Measurements from ENCODE around the gene MED8.

MED8 gene

GRCh38 chr1:43367904-43368645, 21.5 kb downstream of the MED8 start, which contains the start of gene ELOVL1:
Gene ELOVL1, minus strand, starts transcription at chr1:43368011. Its CDS starts 2,402 bp downstream, at chr1:43365609.
- peak within 1 kb of the TSS; percentile 97 for H3K4me3 ChIP-seq (ENCODE audit: control insufficient read depth, low read depth, low read length)
- peak; percentile 37 for DNase-seq (ENCODE audit: low read depth)
- TF ChIP-seq CTCF (IDR thresholded peaks at IDR 0.05; ENCODE audit: control insufficient read depth, insufficient read depth, low read depth, low read length, missing control alignments): peak; percentile 35

GRCh38 chr1:43367026-43367903, 22.3 kb downstream of the MED8 start:
- TF ChIP-seq CTCF (IDR thresholded peaks at IDR 0.05; ENCODE audit: control insufficient read depth, insufficient read depth, low read depth, low read length, missing control alignments): peak; percentile 9
- H3K4me3 ChIP-seq (ENCODE audit: control insufficient read depth, low read depth, low read length): peak overlapping the region; percentile 97
- no peak for DNase-seq (ENCODE audit: low read depth)

- H3K4me3 ChIP-seq (ENCODE audit: control insufficient read depth, low read depth, low read length): peak overlapping the region; percentile 97
- no peak for TF ChIP-seq CTCF (IDR thresholded peaks at IDR 0.05; ENCODE audit: control insufficient read depth, insufficient read depth, low read depth, low read length, missing control alignments)
- DNase-seq (ENCODE audit: low read depth): no peak
These were observed 23.0 kb downstream of the MED8 start for GRCh38 chr1:43366601-43367025.

- no peak for DNase-seq (ENCODE audit: low read depth)
- peak overlapping the region; percentile 97 for H3K4me3 ChIP-seq (ENCODE audit: control insufficient read depth, low read depth, low read length)
- no peak for TF ChIP-seq CTCF (IDR thresholded peaks at IDR 0.05; ENCODE audit: control insufficient read depth, insufficient read depth, low read depth, low read length, missing control alignments)
These were observed 23.4 kb downstream of the MED8 start for GRCh38 chr1:43366179-43366578.

DNA sequence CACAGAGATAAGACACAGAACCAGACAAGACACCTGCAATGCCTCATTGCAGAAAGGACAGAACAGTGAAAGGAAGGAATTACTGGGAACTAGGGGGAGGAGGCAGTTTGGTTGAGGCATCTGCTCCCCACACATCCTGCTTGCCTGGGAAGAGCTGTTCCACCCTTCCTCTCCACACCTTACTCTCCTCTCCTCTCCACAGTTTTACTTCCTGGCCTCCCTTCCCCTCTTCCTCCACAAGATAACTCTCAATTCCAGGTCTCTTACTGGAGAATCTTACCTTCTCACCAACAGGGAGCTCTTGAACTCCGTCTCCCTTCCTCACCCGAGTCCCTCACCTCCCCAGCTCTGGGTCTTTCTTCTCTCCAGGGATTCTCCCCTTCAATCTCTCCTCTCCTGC, 23.9 kb downstream of the MED8 start:
- no peak for TF ChIP-seq CTCF (IDR thresholded peaks at IDR 0.05; ENCODE audit: control insufficient read depth, insufficient read depth, low read depth, low read length, missing control alignments)
- H3K4me3 ChIP-seq (ENCODE audit: control insufficient read depth, low read depth, low read length): no peak overlapping the region
- DNase-seq (ENCODE audit: low read depth): no peak

DNA sequence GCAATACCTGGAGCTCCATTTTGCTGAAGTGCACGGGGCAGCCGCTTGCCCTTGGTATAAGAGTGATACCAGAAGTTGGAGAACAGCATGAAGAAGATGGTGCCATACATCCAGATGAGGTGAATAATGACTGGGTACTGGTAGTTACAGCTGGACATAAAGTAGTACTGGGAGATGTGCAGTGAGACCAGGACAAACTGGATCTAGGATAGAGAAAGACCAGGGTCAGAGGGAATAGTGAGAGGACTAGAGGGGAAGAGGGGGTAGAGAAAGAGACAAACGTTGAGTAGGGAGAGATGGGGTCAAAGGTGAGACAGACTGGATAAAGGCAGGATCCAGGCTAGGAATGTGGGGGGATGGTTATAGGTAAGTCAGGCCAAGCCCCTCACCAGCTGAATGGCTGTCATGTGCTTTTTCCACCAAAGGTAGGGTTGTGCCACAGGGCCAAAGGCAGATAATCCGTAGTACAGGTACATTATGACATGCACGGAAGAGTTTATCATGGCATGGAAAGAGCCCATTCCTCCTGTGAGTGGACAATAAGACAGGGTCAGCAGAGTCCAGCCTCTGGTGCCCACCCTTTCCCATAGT, 25.6 kb downstream of the MED8 start:
- TF ChIP-seq CTCF (IDR thresholded peaks at IDR 0.05; ENCODE audit: control insufficient read depth, insufficient read depth, low read depth, low read length, missing control alignments): no peak
- no peak for DNase-seq (ENCODE audit: low read depth)
- no peak overlapping the region for H3K4me3 ChIP-seq (ENCODE audit: control insufficient read depth, low read depth, low read length)

Data from AG09309 (cell line).